Measurements from ENCODE around the gene KAZN.

- TF ChIP-seq CTCF (IDR thresholded peaks at IDR 0.05; ENCODE audit: low read length) = no peak
- TF ChIP-seq EZH2phosphoT487 (IDR thresholded peaks at IDR 0.05; ENCODE audit: low read length) = no peak
- TF ChIP-seq EZH2 (optimal IDR thresholded peaks at IDR 0.05; ENCODE audit: low read depth, low read length) = no peak
Observed at GRCh38 chr1:15146971-15147376, 548.5 kb downstream of the KAZN start.

Data from MM.1S (cell line).